ENCODE results near the gene GNAI3. TPM values are rescaled to one million over a fixed set of nuclear protein-coding genes. Genes with fewer than 3 reads are reported as not detected.

GNAI3 gene
- total RNA-seq, 1 experiment from 2014 or later: 9.9 TPM

- Histone ChIP-seq H4K5ac (ENCODE audit: insufficient read length, low read depth, low read length) (no peak overlapping the region), H3K4me1 (ENCODE audit: insufficient read depth, low read length) (no peaks in the 10 kb centered on the region; the same call in 1 of the 2 replicates), H3K14ac (ENCODE audit: insufficient read depth, low read length) (no peak overlapping the region), H3K79me1 (ENCODE audit: insufficient read depth, low read depth, low read length, poor library complexity, severe bottlenecking) (no peaks in the 10 kb centered on the region), H3K4ac (ENCODE audit: low read depth, low read length) (no peak overlapping the region), H3K9me3 (ENCODE audit: control insufficient read depth, low read depth, low read length) (no peaks in the 10 kb centered on the region), H2BK120ac (ENCODE audit: low read depth, low read length, poor library complexity, severe bottlenecking) (no peak overlapping the region), H3K79me2 (ENCODE audit: insufficient read depth, low read length) (peaks cover 6% of the 10 kb centered on the region; the same call in 1 of the 2 replicates), H2BK15ac (ENCODE audit: low read depth, low read length) (no peak overlapping the region), H2BK12ac (ENCODE audit: insufficient read length, low read depth, low read length) (no peak overlapping the region), H2BK5ac (ENCODE audit: insufficient read length, low read length) (no peak overlapping the region), H4K8ac (replicated peaks; ENCODE audit: insufficient read length, low read depth, low read length) (no peak overlapping the region), H3K23ac (ENCODE audit: insufficient read length, low read depth, low read length) (no peak overlapping the region), H3K27ac (ENCODE audit: insufficient read length, low read depth, low read length) (no peak overlapping the region), H3K4me2 (ENCODE audit: insufficient read depth, insufficient read length, low read length) (no peak overlapping the region), H3K18ac (ENCODE audit: insufficient read length, low read depth, low read length) (no peak overlapping the region), H2AK5ac (ENCODE audit: insufficient read length, low read length) (no peak overlapping the region), H3K9ac (ENCODE audit: extremely low read depth, insufficient read length, low read length) (no peak overlapping the region), H3T11ph (ENCODE audit: low read length) (no peak overlapping the region), H4K91ac (ENCODE audit: insufficient read length, low read depth, low read length) (no peak overlapping the region), H3K27me3 (ENCODE audit: insufficient read depth, low read length) (no peaks in the 10 kb centered on the region), H3K23me2 (ENCODE audit: insufficient read length, low read depth, low read length, poor library complexity, severe bottlenecking) (peaks cover 12% of the 10 kb centered on the region), H3K56ac (ENCODE audit: insufficient read length, low read depth, low read length) (no peak overlapping the region), H4K20me1 (ENCODE audit: control insufficient read depth, insufficient read depth, insufficient read length) (peaks cover 2% of the 10 kb centered on the region), H2AFZ (ENCODE audit: low read length) (no peak overlapping the region), H2BK20ac (ENCODE audit: low read depth, low read length, poor library complexity, severe bottlenecking) (no peak overlapping the region)
- WGBS (ENCODE audit: extremely low coverage, insufficient read length, low lambda C conversion rate): no CpG with 5 or more reads among the region's 3 CpGs
- Mint-ChIP-seq H3K9me3 (no peaks in the 10 kb centered on the region), H3K36me3 (ENCODE audit: insufficient read depth in 1 of 3, low read depth in 3 of 3) (no peaks in the 10 kb centered on the region; a peak in 1 of 7 replicates), H3K27ac (peak overlapping the region; percentile 67 to 93 (median 68); a peak in 5 of 7 replicates), H3K4me1 (peaks cover 43 to 48% of the 10 kb centered on the region in 2 experiments), H3K4me3 (no peak overlapping the region; a peak in 1 of 5 replicates), H3K27me3 (ENCODE audit: low read depth) (no peaks in the 10 kb centered on the region; the same call in 1 of the 2 replicates)
- peak; percentile 59 for DNase-seq
- TF ChIP-seq CTCF (conservative IDR thresholded peaks at IDR 0.05): peak; percentile 26; the same call in 1 of the 3 replicates
These were observed 68.9 kb downstream of the GNAI3 start for GRCh38 chr1:109617291-109617801.

All from H9 (cell line).